HCT116 (cell line): ENCODE results near the gene LHX1. TPM values are rescaled to one million over a fixed set of nuclear protein-coding genes. Genes with fewer than 3 reads are reported as not detected.
A peak's percentile ranks its signal among the peaks of the same experiment; 100 is the strongest.

Experiments
- ATAC-seq: fragments of 200-7000 bp; cut with Tn5 transposase; 2 replicates; pipeline ENCODE4 v1.9.1; 2020; ENCODE audit warnings: mild to moderate bottlenecking, moderate library complexity
- Bru-seq: library from RNA; stranded (reverse); fragments of 400-500 nt; gene quantifications from one replicate; lab custom pipeline; 2021; lab: Mats Ljungman, UMichigan
- BruChase-seq, 2 experiments: library from RNA; stranded (reverse); fragments of 400-500 nt; gene quantifications; one replicate each; lab custom pipeline; 2021; lab: Mats Ljungman, UMichigan
- BruUV-seq: library from RNA; stranded (reverse); fragments of 400-500 nt; replicated peaks from 2 replicates; lab custom pipeline; 2021; lab: Mats Ljungman, UMichigan
- CTCF ChIA-PET: fragments of 300-600 bp; sonication (Branson Sonifier 250); formaldehyde crosslinking; loops from one replicate; lab custom pipeline; 2021; ENCODE audit warnings: antibody characterized with exemption; lab: Charles Lee
- POLR2A ChIA-PET: fragments of 300-600, 350-600 bp; sonication (Branson Sonifier 250); formaldehyde crosslinking; loops from one replicate; lab custom pipeline; 2021; ENCODE audit warnings: antibody characterized with exemption; lab: Charles Lee
- RAD21 ChIA-PET, 2 experiments: fragments of 300-600 bp; sonication (Branson Sonifier 250); formaldehyde crosslinking; loops; one replicate each; lab custom pipeline; 2023; ENCODE audit warnings: low total read pairs in 2 of 2; ENCODE audit not compliant: uncharacterized antibody in 2 of 2, unreplicated experiment in 2 of 2, low non-redundant PET in 1 of 2; lab: Charles Lee
- DNase-seq: peaks from one replicate; pipeline ENCODE4 v3.0.0-alpha.2; 2010; ENCODE audit warnings: low read depth, low spot score
- H2AFZ ChIP-seq: fragments of 200-600 bp; shearing (Covaris generic), sonication (generic); 2 replicates; pipeline ENCODE4 v1.6.1; 2017; ENCODE audit warnings: low read depth, mixed run types, mixed read lengths, antibody characterized with exemption, low read length; ENCODE audit not compliant: poor library complexity, severe bottlenecking
- H3K27ac ChIP-seq: 2 replicates; pipeline ENCODE4 v1.5.1; 2012; ENCODE audit warnings: low read depth, low read length
- H3K27me3 ChIP-seq: fragments of 200-600 bp; sonication (generic); 2 replicates; pipeline ENCODE4 v1.6.1; 2016; ENCODE audit warnings: mixed run types, low read length, mixed read lengths; ENCODE audit not compliant: insufficient read depth
- H3K36me3 ChIP-seq, 2 experiments: fragments of 200-500 bp in 1 of 2; fragments of 200-600 bp in 1 of 2; sonication (Bioruptor generic) in 1 of 2; sonication (generic) in 1 of 2; 2 replicates each; pipeline versions ENCODE4 v1.5.1 to v1.6.1; 2014 to 2016; ENCODE audit warnings: low read length in 2 of 2, inconsistent platforms in 1 of 2, mixed read lengths in 1 of 2, mixed run types in 1 of 2; ENCODE audit not compliant: insufficient read depth in 2 of 2, control insufficient read depth in 1 of 2
- H3K4me1 ChIP-seq, 2 experiments: fragments of 200-600 bp in 1 of 2; sonication (generic) in 1 of 2; 2 replicates each; pipeline versions ENCODE4 v1.5.1 to v1.6.1; 2012 to 2017; ENCODE audit warnings: low read length in 2 of 2, inconsistent platforms in 1 of 2, mild to moderate bottlenecking in 1 of 2, mixed read lengths in 1 of 2, mixed run types in 1 of 2, moderate library complexity in 1 of 2; ENCODE audit not compliant: insufficient read depth in 2 of 2, control insufficient read depth in 1 of 2
- H3K4me2 ChIP-seq: fragments of 200-600 bp; sonication (generic); 2 replicates; pipeline ENCODE4 v1.6.1; 2017; ENCODE audit warnings: mixed run types, low read length, mixed read lengths
- H3K4me3 ChIP-seq, 2 experiments: fragments of 200-600 bp in 1 of 2; sonication (generic) in 1 of 2; replicated peaks in 1 of 2; 2 replicates each; pipeline ENCODE4 v1.5.1; 2011 to 2016; ENCODE audit warnings: low read length in 2 of 2, control low read depth in 1 of 2, low read depth in 1 of 2, mild to moderate bottlenecking in 1 of 2, mixed read lengths in 1 of 2, mixed run types in 1 of 2
- H3K79me2 ChIP-seq: fragments of 200-600 bp; sonication (generic); 2 replicates; pipeline ENCODE4 v1.6.1; 2017; ENCODE audit warnings: mild to moderate bottlenecking, mixed run types, low read length, moderate library complexity, mixed read lengths; ENCODE audit not compliant: insufficient read depth
- H3K9ac ChIP-seq: fragments of 200-600 bp; sonication (generic); 2 replicates; pipeline ENCODE4 v1.6.1; 2016; ENCODE audit warnings: low read length, mixed read lengths
- H3K9me2 ChIP-seq: fragments of 200-600 bp; sonication (generic), shearing (Covaris generic); 2 replicates; pipeline ENCODE4 v1.6.1; 2017; ENCODE audit warnings: mixed run types, mild to moderate bottlenecking, moderate library complexity; ENCODE audit not compliant: insufficient read depth
- H3K9me3 ChIP-seq, 2 experiments: fragments of 200-500 bp in 1 of 2; fragments of 200-600 bp in 1 of 2; sonication (Bioruptor generic) in 1 of 2; sonication (generic) in 1 of 2; 2 replicates each; pipeline ENCODE4 v1.6.1; 2014 to 2017; ENCODE audit warnings: low read length in 2 of 2, mixed read lengths in 2 of 2, inconsistent platforms in 1 of 2, low read depth in 1 of 2, mild to moderate bottlenecking in 1 of 2, mixed run types in 1 of 2, moderate library complexity in 1 of 2; ENCODE audit not compliant: control insufficient read depth in 1 of 2, insufficient read depth in 1 of 2
- H4K20me1 ChIP-seq: fragments of 200-600 bp; sonication (generic), shearing (Covaris generic); 2 replicates; pipeline ENCODE4 v1.6.1; 2017; ENCODE audit warnings: mixed run types, mild to moderate bottlenecking, moderate library complexity; ENCODE audit not compliant: insufficient read depth
- EZH2phosphoT487 ChIP-seq: fragments of 200-600 bp; IDR thresholded peaks from 2 replicates; pipeline ENCODE4 v1.6.1; 2018; ENCODE audit warnings: antibody characterized with exemption, borderline replicate concordance
- RAD21 ChIP-seq: IDR thresholded peaks from 2 replicates; pipeline ENCODE4 v1.6.1; 2012; ENCODE audit warnings: low read depth, mild to moderate bottlenecking
- intact Hi-C: fragments of 100-400 bp; cut with micrococcal nuclease; formaldehyde crosslinking; loops from 2 replicates; pipeline ENCODE4 v1.10.0; 2022
- long read RNA-seq: library from polyadenylated mRNA; unstranded; transcript quantifications from one replicate; pipeline ENCODE4 v2.0.0, GENCODE V29; 2021; ENCODE audit not compliant: unreplicated experiment
- polyA plus RNA-seq: library from polyadenylated mRNA; unstranded; fragments of >200 nt; gene quantifications from 2 replicates; pipeline ENCODE4 v1.2.1, GENCODE V29; 2012; ENCODE audit warnings: missing spikeins
- total RNA-seq: library from RNA; stranded (reverse); gene quantifications from one replicate; pipeline ENCODE4 v1.2.1, GENCODE V29; 2021; ENCODE audit not compliant: unreplicated experiment
- TF ChIP-seq, protein P1 (sequence below): IDR thresholded peaks from 2 replicates; pipeline ENCODE4 v1.6.1; 2011; ENCODE audit warnings: mild to moderate bottlenecking, low read length, moderate library complexity; ENCODE audit not compliant: insufficient replicate concordance; ENCODE audit errors: extremely low read depth
- TF ChIP-seq, protein P2 (sequence below): IDR thresholded peaks from 2 replicates; pipeline ENCODE4 v1.6.1; 2012; ENCODE audit warnings: low read depth

LHX1 gene
- total RNA-seq (0.44 TPM), Bru-seq, nascent RNA (percentile 20 among the genes with signal in this experiment), BruChase-seq, experiment 1, labeled RNA remaining after a 6-hour chase (percentile 16 among the genes with signal in this experiment), BruChase-seq, experiment 2, labeled RNA remaining after a 2-hour chase (percentile 32 among the genes with signal in this experiment)
- 0.22 and 0.62 TPM in 2 replicates for polyA plus RNA-seq
- long read RNA-seq, partial matches to known transcripts: 0 of 1 reads
- long read RNA-seq, other reads (novel, unspliced or antisense): 0 of 1 reads

DNA sequence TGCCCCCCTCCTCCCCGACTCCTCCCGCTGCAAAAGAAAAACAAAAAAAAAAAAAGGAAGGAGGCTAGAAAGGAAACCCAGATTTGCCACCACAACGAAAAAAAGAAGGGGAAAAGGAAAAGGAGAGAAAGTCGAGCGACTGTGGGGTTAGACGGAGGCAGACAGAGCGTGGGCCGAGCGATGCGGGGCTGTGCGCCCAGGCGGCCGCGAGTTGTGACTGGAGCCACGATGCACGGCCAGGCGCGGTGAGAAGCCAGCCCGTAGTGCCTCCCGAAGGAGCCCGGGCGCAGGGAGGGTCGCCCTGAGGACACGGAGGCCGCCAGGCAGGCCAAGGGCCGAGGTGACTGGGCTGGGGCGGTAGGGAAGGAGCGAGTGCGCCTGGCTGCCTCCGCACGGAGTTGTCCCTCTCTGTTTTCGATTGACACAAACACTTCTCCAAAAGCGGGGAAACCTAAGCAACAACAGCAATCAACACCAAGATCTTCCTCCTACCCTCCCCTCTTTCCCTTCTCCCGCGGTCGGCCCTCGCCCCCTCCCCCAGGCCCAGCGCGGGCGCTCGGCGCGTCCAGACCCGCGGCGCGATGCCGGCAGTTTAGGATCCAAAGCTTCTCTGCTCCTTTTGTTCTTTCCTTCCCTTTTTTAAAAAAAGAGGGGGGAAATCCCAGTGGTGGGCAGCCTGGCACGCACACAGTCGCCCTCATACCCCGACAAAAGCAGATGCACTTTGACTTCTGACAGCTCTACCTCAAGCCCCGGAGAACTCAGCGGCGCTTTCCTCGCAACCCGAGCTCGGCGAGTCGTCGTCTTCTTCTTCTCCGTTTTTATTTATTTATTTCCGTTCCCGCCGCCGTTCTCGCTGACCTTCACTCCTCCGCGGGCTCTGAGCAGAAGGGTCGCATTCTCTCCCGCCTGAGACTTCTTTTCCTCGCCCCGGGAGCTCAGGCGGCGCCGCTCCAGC, at the start of gene LHX1:
LHX1 (plus strand) TSS at position 475 of the 958 bp plus-strand sequence. CDS start 723 bp downstream, outside the sequence.
- H3K27ac ChIP-seq: no peak within 1 kb of the TSS
- H3K9ac ChIP-seq: no peak within 1 kb of the TSS
- no peaks in the 10 kb centered on the region for H3K36me3 ChIP-seq
- no peaks in the 10 kb centered on the region for H3K9me3 ChIP-seq
- TF ChIP-seq, protein P1, sequence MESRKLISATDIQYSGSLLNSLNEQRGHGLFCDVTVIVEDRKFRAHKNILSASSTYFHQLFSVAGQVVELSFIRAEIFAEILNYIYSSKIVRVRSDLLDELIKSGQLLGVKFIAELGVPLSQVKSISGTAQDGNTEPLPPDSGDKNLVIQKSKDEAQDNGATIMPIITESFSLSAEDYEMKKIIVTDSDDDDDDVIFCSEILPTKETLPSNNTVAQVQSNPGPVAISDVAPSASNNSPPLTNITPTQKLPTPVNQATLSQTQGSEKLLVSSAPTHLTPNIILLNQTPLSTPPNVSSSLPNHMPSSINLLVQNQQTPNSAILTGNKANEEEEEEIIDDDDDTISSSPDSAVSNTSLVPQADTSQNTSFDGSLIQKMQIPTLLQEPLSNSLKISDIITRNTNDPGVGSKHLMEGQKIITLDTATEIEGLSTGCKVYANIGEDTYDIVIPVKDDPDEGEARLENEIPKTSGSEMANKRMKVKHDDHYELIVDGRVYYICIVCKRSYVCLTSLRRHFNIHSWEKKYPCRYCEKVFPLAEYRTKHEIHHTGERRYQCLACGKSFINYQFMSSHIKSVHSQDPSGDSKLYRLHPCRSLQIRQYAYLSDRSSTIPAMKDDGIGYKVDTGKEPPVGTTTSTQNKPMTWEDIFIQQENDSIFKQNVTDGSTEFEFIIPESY: no peak
- TF ChIP-seq RAD21: no peak
- TF ChIP-seq, protein P2, sequence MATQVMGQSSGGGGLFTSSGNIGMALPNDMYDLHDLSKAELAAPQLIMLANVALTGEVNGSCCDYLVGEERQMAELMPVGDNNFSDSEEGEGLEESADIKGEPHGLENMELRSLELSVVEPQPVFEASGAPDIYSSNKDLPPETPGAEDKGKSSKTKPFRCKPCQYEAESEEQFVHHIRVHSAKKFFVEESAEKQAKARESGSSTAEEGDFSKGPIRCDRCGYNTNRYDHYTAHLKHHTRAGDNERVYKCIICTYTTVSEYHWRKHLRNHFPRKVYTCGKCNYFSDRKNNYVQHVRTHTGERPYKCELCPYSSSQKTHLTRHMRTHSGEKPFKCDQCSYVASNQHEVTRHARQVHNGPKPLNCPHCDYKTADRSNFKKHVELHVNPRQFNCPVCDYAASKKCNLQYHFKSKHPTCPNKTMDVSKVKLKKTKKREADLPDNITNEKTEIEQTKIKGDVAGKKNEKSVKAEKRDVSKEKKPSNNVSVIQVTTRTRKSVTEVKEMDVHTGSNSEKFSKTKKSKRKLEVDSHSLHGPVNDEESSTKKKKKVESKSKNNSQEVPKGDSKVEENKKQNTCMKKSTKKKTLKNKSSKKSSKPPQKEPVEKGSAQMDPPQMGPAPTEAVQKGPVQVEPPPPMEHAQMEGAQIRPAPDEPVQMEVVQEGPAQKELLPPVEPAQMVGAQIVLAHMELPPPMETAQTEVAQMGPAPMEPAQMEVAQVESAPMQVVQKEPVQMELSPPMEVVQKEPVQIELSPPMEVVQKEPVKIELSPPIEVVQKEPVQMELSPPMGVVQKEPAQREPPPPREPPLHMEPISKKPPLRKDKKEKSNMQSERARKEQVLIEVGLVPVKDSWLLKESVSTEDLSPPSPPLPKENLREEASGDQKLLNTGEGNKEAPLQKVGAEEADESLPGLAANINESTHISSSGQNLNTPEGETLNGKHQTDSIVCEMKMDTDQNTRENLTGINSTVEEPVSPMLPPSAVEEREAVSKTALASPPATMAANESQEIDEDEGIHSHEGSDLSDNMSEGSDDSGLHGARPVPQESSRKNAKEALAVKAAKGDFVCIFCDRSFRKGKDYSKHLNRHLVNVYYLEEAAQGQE: no peak
- TF ChIP-seq EZH2phosphoT487: no peak
- H3K79me2 ChIP-seq: no peaks in the 10 kb centered on the region
- CTCF ChIA-PET: no interaction called here
- RAD21 ChIA-PET: no interaction called here
- H3K4me3 ChIP-seq: no peak within 1 kb of the TSS
- no peaks in the 10 kb centered on the region for H4K20me1 ChIP-seq
- no peaks in the 10 kb centered on the region for H3K27me3 ChIP-seq
- BruUV-seq: no TSS peak
- ATAC-seq (no peak), DNase-seq (no peak)
- POLR2A ChIA-PET: no interaction called here
- H3K4me2 ChIP-seq: peak within 1 kb of the TSS; percentile 67
- peaks cover 2 to 13% of the 10 kb centered on the region in 2 experiments; a peak in 2 of 4 replicates for H3K4me1 ChIP-seq
- no peaks in the 10 kb centered on the region for H3K9me2 ChIP-seq
- no peak within 1 kb of the TSS for H2AFZ ChIP-seq
- intact Hi-C loops: no loop called here
